K562 (cell line): ENCODE measurements around the gene TMCO4. TPM values are rescaled to one million over a fixed set of nuclear protein-coding genes. Genes with fewer than 3 reads are reported as not detected.

Source experiments
- BHLHE40 ChIP-seq: IDR thresholded peaks from 2 replicates; pipeline ENCODE4 v1.6.1; 2011; ENCODE audit warnings: low read length, improper control_type of control experiment
- CTCF ChIP-seq, 3 experiments: IDR thresholded peaks in 2 of 3; conservative IDR thresholded peaks in 1 of 3; 2 replicates each; pipeline ENCODE4 v1.5.1; 2011 to 2012; ENCODE audit warnings: low read length in 3 of 3, mild to moderate bottlenecking in 3 of 3, control low read depth in 2 of 3, improper control_type of control experiment in 1 of 3, inconsistent platforms in 1 of 3, low read depth in 1 of 3, mixed read lengths in 1 of 3, moderate library complexity in 1 of 3; ENCODE audit not compliant: insufficient read depth in 2 of 3
- DNMT1 ChIP-seq: fragments of 450-650 bp; IDR thresholded peaks from 2 replicates; pipeline ENCODE4 v1.6.1; 2016; ENCODE audit warnings: antibody characterized with exemption, mild to moderate bottlenecking
- HNRNPL ChIP-seq: fragments of 200-400 bp; formaldehyde crosslinking; IDR thresholded peaks from 2 replicates; pipeline ENCODE4 v1.6.1; 2017; ENCODE audit warnings: low read depth, mild to moderate bottlenecking, low read length
- KAT7 ChIP-seq: sonication (generic); formaldehyde crosslinking; IDR thresholded peaks from 2 replicates; pipeline ENCODE4 v1.8.0; 2022; ENCODE audit warnings: missing genetic modification reagents, mild to moderate bottlenecking, borderline replicate concordance
- MCM5 ChIP-seq: fragments of 450-650 bp; IDR thresholded peaks from 2 replicates; pipeline ENCODE4 v1.6.1; 2016; ENCODE audit warnings: low read depth
- PHTF2 ChIP-seq: fragments of 250-450 bp; sonication (Bioruptor Pico); IDR thresholded peaks from 2 replicates; pipeline ENCODE4 v1.5.0; 2021; ENCODE audit warnings: mild to moderate bottlenecking
- RCOR1 ChIP-seq, 2 experiments: IDR thresholded peaks; 2 replicates each; pipeline ENCODE4 v1.6.1; 2012; ENCODE audit warnings: low read depth in 2 of 2, low read length in 2 of 2, borderline replicate concordance in 1 of 2, improper control_type of control experiment in 1 of 2
- REST ChIP-seq, 2 experiments: fragments of 450-650 bp; formaldehyde crosslinking in 1 of 2; IDR thresholded peaks; 2 replicates each; pipeline versions ENCODE4 v1.4.0 to v1.6.1; 2014 to 2020; ENCODE audit warnings: mild to moderate bottlenecking in 2 of 2, borderline replicate concordance in 1 of 2, low read depth in 1 of 2
- SMAD4 ChIP-seq: fragments of 250-450 bp; sonication (Bioruptor Pico); conservative IDR thresholded peaks from 2 replicates; pipeline ENCODE4 v1.8.0; 2021; ENCODE audit warnings: inconsistent platforms, mild to moderate bottlenecking, moderate library complexity
- TBP ChIP-seq: optimal IDR thresholded peaks from 2 replicates; pipeline ENCODE3; 2011; ENCODE audit warnings: low read depth, low read length, improper control_type of control experiment
- TEAD1 ChIP-seq, 2 experiments: fragments of 450-650 bp in 1 of 2; sonication (generic) in 1 of 2; formaldehyde crosslinking; IDR thresholded peaks; 2 replicates each; pipeline versions ENCODE4 v1.4.0 to v1.8.0; 2020 to 2022; ENCODE audit warnings: mild to moderate bottlenecking in 2 of 2, missing genetic modification reagents in 1 of 2
- XRCC5 ChIP-seq: fragments of 200-400 bp; formaldehyde crosslinking; IDR thresholded peaks from 2 replicates; pipeline ENCODE4 v1.6.1; 2017; ENCODE audit warnings: low read depth, mild to moderate bottlenecking, low read length
- polyA plus RNA-seq, 8 experiments: library from polyadenylated mRNA; depleted of rRNA in 4 of 8; stranded (reverse) in 5 of 8; unstranded in 3 of 8; fragments of >200 nt; fragmentation: Nextera tagmentation in 2 of 8; fragmentation: Illumina TruSeq in 1 of 8; extraction: Ambion mirVana in 2 of 8; extraction: Trizol in 1 of 8; gene quantifications; 2 replicates each; pipeline versions ENCODE4 v1.2.1 to v1.2.3, GENCODE V29; 2011 to 2014; ENCODE audit warnings: inconsistent platforms in 1 of 8, missing spikeins in 1 of 8
- total RNA-seq, 7 experiments: library from RNA; depleted of rRNA in 6 of 7; stranded (reverse); fragments of >200 nt in 6 of 7; fragmentation: Illumina TruSeq in 2 of 7; extraction: Trizol in 2 of 7; gene quantifications; 2 replicates each; pipeline versions ENCODE4 v1.2.1 to v1.2.3, GENCODE V29; 2011 to 2021; ENCODE audit warnings: low replicate concordance in 1 of 7
- TF ChIP-seq, protein P1 (sequence below): fragments of 450-650 bp; IDR thresholded peaks from 2 replicates; pipeline ENCODE4 v1.6.1; 2016; ENCODE audit warnings: mild to moderate bottlenecking

TMCO4 gene
- total and polyA plus RNA-seq, 9 of the 15 experiments (the other 6 are each of a cell fraction or from before 2014, with no cell fraction given): 0.06 to 2.1 (median 1.2) TPM

GRCh38 chr1:19715334-19716203 is 84.1 kb downstream of the TMCO4 start (continued):
- TF ChIP-seq, protein P1, sequence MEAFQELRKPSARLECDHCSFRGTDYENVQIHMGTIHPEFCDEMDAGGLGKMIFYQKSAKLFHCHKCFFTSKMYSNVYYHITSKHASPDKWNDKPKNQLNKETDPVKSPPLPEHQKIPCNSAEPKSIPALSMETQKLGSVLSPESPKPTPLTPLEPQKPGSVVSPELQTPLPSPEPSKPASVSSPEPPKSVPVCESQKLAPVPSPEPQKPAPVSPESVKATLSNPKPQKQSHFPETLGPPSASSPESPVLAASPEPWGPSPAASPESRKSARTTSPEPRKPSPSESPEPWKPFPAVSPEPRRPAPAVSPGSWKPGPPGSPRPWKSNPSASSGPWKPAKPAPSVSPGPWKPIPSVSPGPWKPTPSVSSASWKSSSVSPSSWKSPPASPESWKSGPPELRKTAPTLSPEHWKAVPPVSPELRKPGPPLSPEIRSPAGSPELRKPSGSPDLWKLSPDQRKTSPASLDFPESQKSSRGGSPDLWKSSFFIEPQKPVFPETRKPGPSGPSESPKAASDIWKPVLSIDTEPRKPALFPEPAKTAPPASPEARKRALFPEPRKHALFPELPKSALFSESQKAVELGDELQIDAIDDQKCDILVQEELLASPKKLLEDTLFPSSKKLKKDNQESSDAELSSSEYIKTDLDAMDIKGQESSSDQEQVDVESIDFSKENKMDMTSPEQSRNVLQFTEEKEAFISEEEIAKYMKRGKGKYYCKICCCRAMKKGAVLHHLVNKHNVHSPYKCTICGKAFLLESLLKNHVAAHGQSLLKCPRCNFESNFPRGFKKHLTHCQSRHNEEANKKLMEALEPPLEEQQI: no peak
- no peak for TF ChIP-seq KAT7 (CRISPR knock-in tag)
- TF ChIP-seq MCM5: no peak
- 0 out of 4 replicates have a peak, but pooled peaks of 1 of the 2 experiments have one; percentile 25 for TF ChIP-seq TEAD1 (CRISPR knock-in tag; IDR thresholded peaks at IDR 0.05)
- peak in 1 of 2 experiments; percentile 39; a peak in 1 of 4 replicates for TF ChIP-seq RCOR1 (IDR thresholded peaks at IDR 0.05; ENCODE audit: borderline replicate concordance in 1 of 2, low read depth in 2 of 2, low read length in 2 of 2)
- TF ChIP-seq HNRNPL: 0 out of 2 replicates have a peak, but pooled peaks have one; percentile 60
- peak; percentile 40; the same call in 1 of the 2 replicates for TF ChIP-seq XRCC5
- no peak for TF ChIP-seq PHTF2
- TF ChIP-seq CTCF (IDR thresholded peaks at IDR 0.05 in 2 of 3, conservative IDR thresholded peaks at IDR 0.05 in 1 of 3; ENCODE audit: insufficient read depth in 2 of 3, low read depth in 1 of 3, low read length in 3 of 3): peak; percentile 82 to 97 (median 92)
- TF ChIP-seq TBP: peak; percentile 29
- 0 out of 2 replicates have a peak, but pooled peaks have one; percentile 13 for TF ChIP-seq BHLHE40
- TF ChIP-seq SMAD4 (CRISPR knock-in tag): no peak
- peak; percentile 38; the same call in 1 of the 2 replicates for TF ChIP-seq REST (IDR thresholded peaks at IDR 0.05; ENCODE audit: borderline replicate concordance)
- TF ChIP-seq REST (CRISPR knock-in tag; IDR thresholded peaks at IDR 0.05; ENCODE audit: low read depth): no peak
- TF ChIP-seq DNMT1: no peak
